Epidermal melanocyte (primary cell): ENCODE measurements around the gene POMGNT1.

Experiments
- DNase-seq: peaks from one replicate; pipeline ENCODE4 v3.0.0; 2011; ENCODE audit warnings: low spot score; ENCODE audit not compliant: insufficient read length

POMGNT1 gene

GRCh38 chr1:46211051-46211450, 12.8 kb upstream of the POMGNT1 start:
- no peak for DNase-seq

- DNase-seq: no peak
Observed at GRCh38 chr1:46210561-46210960, 12.3 kb upstream of the POMGNT1 start.

- no peak for DNase-seq
Observed at GRCh38 chr1:46206399-46206798, 8.2 kb upstream of the POMGNT1 start.

- peak; percentile 58 for DNase-seq
Observed at GRCh38 chr1:46205791-46206190, 7.6 kb upstream of the POMGNT1 start.

- DNase-seq: no peak
Observed at GRCh38 chr1:46205141-46205540, 6.9 kb upstream of the POMGNT1 start.

- no peak for DNase-seq
Observed at GRCh38 chr1:46204406-46204742, 6.1 kb upstream of the POMGNT1 start.

- no peak for DNase-seq
Observed at GRCh38 chr1:46203738-46204405, 5.6 kb upstream of the POMGNT1 start.

GRCh38 chr1:46199233-46199749, 1.1 kb upstream of the POMGNT1 start:
- no peak for DNase-seq

GRCh38 chr1:46197560-46197963, 672 bp downstream of the POMGNT1 start:
- no peak for DNase-seq

- no peak for DNase-seq
Observed at GRCh38 chr1:46196609-46197008, 1.6 kb downstream of the POMGNT1 start.

GRCh38 chr1:46194641-46195193, 3.5 kb downstream of the POMGNT1 start:
- no peak for DNase-seq

- DNase-seq: peak; percentile 13
Observed at GRCh38 chr1:46193984-46194570, 4.2 kb downstream of the POMGNT1 start.

- DNase-seq: peak; percentile 11
Observed at GRCh38 chr1:46193285-46193684, 4.9 kb downstream of the POMGNT1 start.

- no peak for DNase-seq
Observed at GRCh38 chr1:46192171-46192570, 6.1 kb downstream of the POMGNT1 start.

GRCh38 chr1:46191033-46191701, 7.1 kb downstream of the POMGNT1 start:
- no peak for DNase-seq

GRCh38 chr1:46190539-46190938, 7.7 kb downstream of the POMGNT1 start:
- no peak for DNase-seq

- DNase-seq: peak; percentile 90
Observed at GRCh38 chr1:46188295-46189030, 9.8 kb downstream of the POMGNT1 start.

GRCh38 chr1:46187106-46187869, 10.9 kb downstream of the POMGNT1 start:
- no peak for DNase-seq

- no peak for DNase-seq
Observed at GRCh38 chr1:46186076-46186475, 12.2 kb downstream of the POMGNT1 start.

- no peak for DNase-seq
Observed at GRCh38 chr1:46184920-46185658, 13.1 kb downstream of the POMGNT1 start.
